ENCODE results near the gene UBTD1.

Gene UBTD1

GRCh38 chr10:97547271-97547600, 48.5 kb downstream of the UBTD1 start:
- TF ChIP-seq CTCF (IDR thresholded peaks at IDR 0.05; ENCODE audit: low read depth, low read length): no peak
- H3K4me3 ChIP-seq (ENCODE audit: low read depth, low read length): no peak overlapping the region

GRCh38 chr10:97547962-97548361, 49.2 kb downstream of the UBTD1 start:
- TF ChIP-seq CTCF (IDR thresholded peaks at IDR 0.05; ENCODE audit: low read depth, low read length): no peak
- H3K4me3 ChIP-seq (ENCODE audit: low read depth, low read length): no peak overlapping the region

- H3K4me3 ChIP-seq (ENCODE audit: low read depth, low read length): no peak overlapping the region
These were observed 50.2 kb downstream of the UBTD1 start for GRCh38 chr10:97548828-97549455.

GRCh38 chr10:97549587-97550322, 51.0 kb downstream of the UBTD1 start:
- no peak overlapping the region for H3K4me3 ChIP-seq (ENCODE audit: low read depth, low read length)
- no peak for TF ChIP-seq CTCF (IDR thresholded peaks at IDR 0.05; ENCODE audit: low read depth, low read length)

More at GRCh38 chr10:97548828-97549455, 50.2 kb downstream of the UBTD1 start:
- TF ChIP-seq CTCF (IDR thresholded peaks at IDR 0.05; ENCODE audit: low read depth, low read length): no peak

GRCh38 chr10:97550336-97551149, 51.8 kb downstream of the UBTD1 start:
- no peak for TF ChIP-seq CTCF (IDR thresholded peaks at IDR 0.05; ENCODE audit: low read depth, low read length)
- no peak overlapping the region for H3K4me3 ChIP-seq (ENCODE audit: low read depth, low read length)

GRCh38 chr10:97551271-97551670, 52.5 kb downstream of the UBTD1 start:
- no peak overlapping the region for H3K4me3 ChIP-seq (ENCODE audit: low read depth, low read length)
- no peak for TF ChIP-seq CTCF (IDR thresholded peaks at IDR 0.05; ENCODE audit: low read depth, low read length)

Measured in WI38 (cell line).